Motor neuron (in vitro differentiated cells): ENCODE measurements around the gene AGK. TPM values are rescaled to one million over a fixed set of nuclear protein-coding genes. Genes with fewer than 3 reads are reported as not detected.
"Not testable (repeated sequence)": the region's sequence is repeated elsewhere in the genome, so short reads cannot be mapped to it uniquely, and the experiment has no call there.

Source experiments
- ATAC-seq, 8 experiments: fragments of 200-7000 bp; cut with Tn5 transposase; replicated peaks in 6 of 8; 2 replicates each; pipeline ENCODE4 v1.8.0; 2021; ENCODE audit warnings: mild to moderate bottlenecking in 8 of 8, moderate library complexity in 8 of 8
- H3K27ac ChIP-seq, 2 donors: fragments of 250-450 bp; sonication (Bioruptor Pico); 2 replicates each; pipeline ENCODE4 v1.9.0; 2021; ENCODE audit warnings: antibody characterized with exemption in 2 of 2, mild to moderate bottlenecking in 2 of 2, moderate library complexity in 1 of 2
- H3K4me1 ChIP-seq, 2 donors: fragments of 250-450 bp; sonication (Bioruptor Pico); replicated peaks in 1 of 2; 2 replicates each; pipeline ENCODE4 v1.6.1; 2021; ENCODE audit warnings: antibody characterized with exemption in 2 of 2, mild to moderate bottlenecking in 2 of 2, moderate library complexity in 1 of 2
- H3K4me3 ChIP-seq, 5 donors: fragments of 250-450 bp; sonication (Bioruptor Pico); 2 replicates each; pipeline ENCODE4 v1.9.0; 2021; ENCODE audit warnings: antibody characterized with exemption in 5 of 5, mild to moderate bottlenecking in 5 of 5, moderate library complexity in 4 of 5
- WGBS, 10 experiments: fragments of 450-650 bp; shearing (Covaris generic); methylation state at CpG; one replicate each; pipeline ENCODE4 v1.0.0; 2022; 5-methylcytosine and 5-hydroxymethylcytosine counted together
- in situ Hi-C, 9 experiments: fragments of 400-800 bp; cut with MboI; loops; one replicate each; pipeline ENCODE4 v1.15.0; 2021; ENCODE audit warnings: low sequenced_read_pairs in 9 of 9, low pct_unique_long_range_greater_than_20kb in 2 of 9; ENCODE audit not compliant: unreplicated experiment in 9 of 9
- total RNA-seq, 8 experiments: library from RNA; unstranded; fragments of 300-600 nt; gene quantifications; 2 replicates each; pipeline versions ENCODE4 v1.2.3 to v1.2.4, GENCODE V29; 2022

AGK gene
- total RNA-seq, 8 experiments from 2014 or later = 27.7 to 253 (median 39.5) TPM

- no peak overlapping the region for H3K27ac ChIP-seq
- 88 to 100% (median 96%) methylated on average over 1 to 5 of the region's 6 CpGs; no CpG with 5 or more reads in 4 of the 10 experiments for WGBS, 10 experiments
- in situ Hi-C loops = no loop called here
- no peak overlapping the region for H3K4me3 ChIP-seq
- H3K4me1 ChIP-seq = no peaks in the 10 kb centered on the region
- no peak for ATAC-seq
Measured at GRCh38 chr7:141577043-141577839, 26.0 kb downstream of the AGK start.

- WGBS, 10 experiments = 70 to 100% (median 100%) methylated on average over 1 to 3 of the region's 5 CpGs; no CpG with 5 or more reads in 3 of the 10 experiments
- in situ Hi-C loops, H3K4me3 ChIP-seq, H3K27ac ChIP-seq, H3K4me1 ChIP-seq, ATAC-seq: not testable (repeated sequence)
Measured at GRCh38 chr7:141579953-141580352, 28.7 kb downstream of the AGK start.

GRCh38 chr7:141582063-141582462, 30.9 kb downstream of the AGK start:
- in situ Hi-C loops, H3K27ac ChIP-seq, ATAC-seq, H3K4me1 ChIP-seq, H3K4me3 ChIP-seq: not testable (repeated sequence)
- 83 to 100% (median 94%) methylated on average over 2 to 4 of the region's 7 CpGs; no CpG with 5 or more reads in 3 of the 10 experiments for WGBS, 10 experiments

- Histone ChIP-seq H3K4me3 (no peak overlapping the region), H3K27ac (no peak overlapping the region), H3K4me1 (peaks cover 0 to 2% of the 10 kb centered on the region in 2 donors)
- WGBS, 10 experiments = 6 to 94% (median 27%) methylated on average over 1 to 3 of the region's 3 CpGs
- no peak for ATAC-seq
- in situ Hi-C loops = no loop called here
Measured at GRCh38 chr7:141584935-141585334, 33.7 kb downstream of the AGK start.

- H3K4me3 ChIP-seq = no peak overlapping the region
- no peak overlapping the region for H3K27ac ChIP-seq
- in situ Hi-C loops = no loop called here
- ATAC-seq = peak in 6 of 8 experiments; percentile 6 to 83 (median 34)
- peaks cover 0 to 2% of the 10 kb centered on the region in 2 donors for H3K4me1 ChIP-seq
- 15 to 94% (median 66%) methylated on average over 1 to 6 of the region's 6 CpGs for WGBS, 10 experiments
Measured at GRCh38 chr7:141585592-141586510, 34.6 kb downstream of the AGK start.

GRCh38 chr7:141586878-141587277, 35.7 kb downstream of the AGK start:
- Histone ChIP-seq H3K4me3 (no peak overlapping the region), H3K27ac (no peak overlapping the region), H3K4me1 (peaks cover 0 to 2% of the 10 kb centered on the region in 2 donors)
- WGBS, 10 experiments = 67 to 97% (median 84%) methylated on average over 1 to 4 of the region's 4 CpGs
- no peak for ATAC-seq
- in situ Hi-C loops = no loop called here

GRCh38 chr7:141587304-141587703, 36.1 kb downstream of the AGK start:
- peaks cover 0 to 2% of the 10 kb centered on the region in 2 donors for H3K4me1 ChIP-seq
- H3K27ac ChIP-seq = no peak overlapping the region
- H3K4me3 ChIP-seq = no peak overlapping the region
- in situ Hi-C loops = no loop called here
- WGBS, 10 experiments = 90 to 100% (median 100%) methylated on average over 1 to 4 of the region's 4 CpGs; no CpG with 5 or more reads in 2 of the 10 experiments
- no peak for ATAC-seq

GRCh38 chr7:141588912-141589311, 37.7 kb downstream of the AGK start:
- 86 to 100% (median 100%) methylated on average over 1 to 4 of the region's 4 CpGs; no CpG with 5 or more reads in 1 of the 10 experiments for WGBS, 10 experiments
- no peak for ATAC-seq
- Histone ChIP-seq H3K4me1 (peaks cover 0 to 2% of the 10 kb centered on the region in 2 donors), H3K4me3 (no peak overlapping the region), H3K27ac (no peak overlapping the region)
- in situ Hi-C loops = no loop called here

- ATAC-seq = no peak
- no peaks in the 10 kb centered on the region for H3K4me1 ChIP-seq
- 80 to 100% (median 100%) methylated on average over 1 to 3 of the region's 3 CpGs; no CpG with 5 or more reads in 5 of the 10 experiments for WGBS, 10 experiments
- no peak overlapping the region for H3K4me3 ChIP-seq
- H3K27ac ChIP-seq = no peak overlapping the region
- in situ Hi-C loops = no loop called here
Measured at GRCh38 chr7:141590071-141590470, 38.9 kb downstream of the AGK start.

GRCh38 chr7:141590666-141591065, 39.5 kb downstream of the AGK start:
- ATAC-seq = peak in 3 of 8 experiments; percentile 77 to 78 (median 77)
- Histone ChIP-seq H3K4me1 (no peaks in the 10 kb centered on the region), H3K4me3 (no peak overlapping the region), H3K27ac (no peak overlapping the region)
- in situ Hi-C loops = no loop called here
- 0 to 100% (median 98%) methylated on average over 1 to 3 of the region's 3 CpGs for WGBS, 10 experiments

GRCh38 chr7:141593134-141593533, 41.9 kb downstream of the AGK start:
- H3K4me3 ChIP-seq = no peak overlapping the region
- in situ Hi-C loops = no loop called here
- WGBS, 10 experiments = 0 to 88% (median 17%) methylated on average over 1 to 2 of the region's 2 CpGs; no CpG with 5 or more reads in 3 of the 10 experiments
- ATAC-seq = peak in 3 of 8 experiments; percentile 43 to 82 (median 49)
- H3K27ac ChIP-seq = no peak overlapping the region
- H3K4me1 ChIP-seq = no peaks in the 10 kb centered on the region

GRCh38 chr7:141597966-141598365, 46.8 kb downstream of the AGK start:
- 93 to 100% (median 100%) methylated on average over 1 to 2 of the region's 2 CpGs; no CpG with 5 or more reads in 7 of the 10 experiments for WGBS, 10 experiments
- in situ Hi-C loops = no loop called here
- H3K4me3 ChIP-seq = no peak overlapping the region
- ATAC-seq = no peak
- H3K4me1 ChIP-seq = no peaks in the 10 kb centered on the region
- H3K27ac ChIP-seq = no peak overlapping the region

GRCh38 chr7:141598408-141598807, 47.2 kb downstream of the AGK start:
- Histone ChIP-seq H3K4me1 (no peaks in the 10 kb centered on the region), H3K27ac (no peak overlapping the region), H3K4me3 (no peak overlapping the region)
- in situ Hi-C loops = no loop called here
- ATAC-seq = no peak
- WGBS, 10 experiments = 86 to 100% (median 97%) methylated on average over 1 to 2 of the region's 2 CpGs
